COLO668 (cell line): ENCODE results near the gene SPTB.
A peak's percentile ranks its signal among the peaks of the same experiment; 100 is the strongest.

Experiments
- DNase-seq: peaks from one replicate; lab custom pipeline; 2025; ENCODE audit not compliant: unreplicated experiment; lab: John Stamatoyannopoulos, UW

The SPTB gene

GRCh38 chr14:64824471-64824870, 55.2 kb downstream of the SPTB start:
- no peak for DNase-seq

GRCh38 chr14:64823305-64823861, 56.3 kb downstream of the SPTB start:
- DNase-seq: peak; percentile 95

- no peak for DNase-seq
These were observed 58.1 kb downstream of the SPTB start for GRCh38 chr14:64821651-64822050.

- no peak for DNase-seq
These were observed 61.6 kb downstream of the SPTB start for GRCh38 chr14:64818151-64818550.

DNA sequence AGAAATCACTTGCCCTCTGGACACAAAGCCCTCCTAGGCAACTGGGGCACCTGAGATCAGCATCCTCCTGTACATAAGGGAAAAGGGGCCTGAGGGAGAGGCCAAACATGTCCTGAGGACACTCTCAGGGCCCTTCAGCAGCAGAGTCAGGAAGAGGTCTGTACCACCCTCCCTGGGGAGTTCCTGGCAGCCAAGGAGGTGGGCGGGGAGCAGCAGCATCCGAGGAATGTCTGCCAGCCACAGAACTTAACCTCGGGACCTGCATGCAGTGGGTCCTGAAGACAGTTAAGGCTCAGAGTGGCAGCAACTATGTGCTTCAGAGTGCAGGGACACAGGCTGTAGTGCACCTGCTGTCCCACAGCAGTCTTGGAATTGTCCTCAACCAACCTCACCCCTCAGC, 62.1 kb downstream of the SPTB start:
- no peak for DNase-seq

DNA sequence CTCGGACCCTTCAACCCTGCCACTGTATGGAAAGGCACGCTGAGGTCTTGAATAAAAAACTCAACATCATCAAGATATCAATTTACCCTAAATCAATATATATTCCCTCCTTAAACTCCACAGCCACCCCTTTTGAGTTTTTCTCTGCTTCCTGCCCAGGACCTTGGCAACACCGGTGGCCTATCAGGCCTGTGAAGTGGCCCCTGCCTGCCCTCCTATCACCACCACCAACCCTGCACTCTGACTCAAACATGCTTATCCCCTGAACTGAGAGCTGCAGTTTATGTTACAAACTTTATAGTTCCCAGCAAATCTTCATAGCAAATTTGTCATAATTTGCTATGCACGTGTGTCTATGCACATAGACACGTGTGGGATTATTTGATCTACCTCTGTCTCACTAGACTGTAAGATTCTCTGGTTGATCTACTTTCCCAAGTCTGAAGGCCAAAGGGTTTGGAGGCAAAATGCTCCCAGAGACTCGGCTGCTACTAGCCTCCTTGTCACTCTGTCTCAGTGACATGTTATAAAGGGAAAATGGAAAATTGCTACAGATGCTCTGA, 63.4 kb downstream of the SPTB start:
- no peak for DNase-seq

GRCh38 chr14:64815257-64815656, 64.5 kb downstream of the SPTB start:
- peak; percentile 78 for DNase-seq

- peak; percentile 96 for DNase-seq
These were observed 67.3 kb downstream of the SPTB start for GRCh38 chr14:64812412-64812811.

DNA sequence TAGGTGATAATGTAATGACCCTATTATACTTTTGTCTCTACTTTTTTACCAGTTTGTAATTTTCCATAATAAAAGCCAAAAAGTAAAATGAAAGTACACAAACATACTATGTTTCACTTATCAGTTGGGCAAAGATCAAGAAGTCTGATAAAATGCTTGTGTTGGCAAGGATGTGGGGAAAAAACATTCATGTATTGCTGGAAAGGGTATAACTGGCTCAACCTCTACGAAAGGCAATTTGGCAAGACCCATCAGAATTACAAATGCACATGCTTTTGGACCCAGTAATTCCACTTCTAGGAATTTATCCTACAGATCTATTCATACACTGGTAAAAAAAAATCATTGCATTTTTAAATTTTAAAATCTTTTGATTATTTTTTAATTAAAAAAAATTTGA, 68.0 kb downstream of the SPTB start:
- no peak for DNase-seq

- no peak for DNase-seq
These were observed 71.3 kb downstream of the SPTB start for GRCh38 chr14:64808449-64808848.

DNA sequence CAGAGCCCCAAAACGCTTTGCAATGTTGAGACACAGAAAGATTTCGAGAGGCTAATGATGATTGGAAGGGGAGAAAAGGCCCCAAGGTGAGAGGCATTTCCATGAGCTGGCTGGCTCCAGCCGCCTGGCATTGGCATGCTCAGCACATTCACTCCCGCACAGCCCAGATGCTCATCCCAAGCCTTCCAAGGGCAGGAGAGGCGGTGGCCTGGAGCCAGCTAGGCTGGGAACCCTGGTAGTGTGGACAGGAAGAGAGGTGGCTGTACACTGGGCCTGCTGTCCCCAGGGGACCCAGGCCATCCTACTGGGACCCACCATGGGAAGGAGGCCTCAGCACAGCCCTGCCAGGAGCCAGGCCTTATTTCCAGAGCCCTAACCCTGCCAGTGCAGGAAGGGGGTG, 72.2 kb downstream of the SPTB start:
- peak; percentile 31 for DNase-seq

DNA sequence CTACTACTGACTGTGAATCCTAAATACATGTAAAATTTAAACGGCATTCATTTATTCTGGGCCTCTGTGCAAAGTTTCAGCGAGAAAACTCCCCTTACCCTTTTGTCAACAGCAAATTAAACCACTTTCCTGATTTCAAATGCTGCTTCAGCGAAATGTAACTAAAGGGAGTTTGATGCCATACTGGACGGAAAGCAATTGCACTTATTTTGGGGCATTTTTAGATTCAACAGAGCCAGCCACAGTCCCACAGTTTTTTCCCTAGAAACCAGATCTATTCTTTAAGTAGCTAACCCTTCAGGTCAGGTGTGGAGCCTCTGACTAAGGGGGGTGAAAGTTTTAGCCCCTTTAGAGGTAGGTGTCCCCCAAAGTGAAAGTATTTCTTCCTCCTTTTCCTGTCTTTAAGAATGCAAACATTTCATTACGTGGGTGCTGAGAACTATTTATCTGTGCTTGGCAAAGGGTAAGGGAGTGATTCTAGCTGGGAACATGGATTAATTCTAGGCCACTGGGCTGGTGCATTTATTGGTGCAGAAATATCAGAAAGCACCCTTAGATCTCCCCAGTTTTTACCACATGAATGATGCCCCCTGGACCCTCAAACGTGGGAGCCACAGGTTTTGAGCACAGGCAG, 72.7 kb downstream of the SPTB start:
- DNase-seq: no peak

DNA sequence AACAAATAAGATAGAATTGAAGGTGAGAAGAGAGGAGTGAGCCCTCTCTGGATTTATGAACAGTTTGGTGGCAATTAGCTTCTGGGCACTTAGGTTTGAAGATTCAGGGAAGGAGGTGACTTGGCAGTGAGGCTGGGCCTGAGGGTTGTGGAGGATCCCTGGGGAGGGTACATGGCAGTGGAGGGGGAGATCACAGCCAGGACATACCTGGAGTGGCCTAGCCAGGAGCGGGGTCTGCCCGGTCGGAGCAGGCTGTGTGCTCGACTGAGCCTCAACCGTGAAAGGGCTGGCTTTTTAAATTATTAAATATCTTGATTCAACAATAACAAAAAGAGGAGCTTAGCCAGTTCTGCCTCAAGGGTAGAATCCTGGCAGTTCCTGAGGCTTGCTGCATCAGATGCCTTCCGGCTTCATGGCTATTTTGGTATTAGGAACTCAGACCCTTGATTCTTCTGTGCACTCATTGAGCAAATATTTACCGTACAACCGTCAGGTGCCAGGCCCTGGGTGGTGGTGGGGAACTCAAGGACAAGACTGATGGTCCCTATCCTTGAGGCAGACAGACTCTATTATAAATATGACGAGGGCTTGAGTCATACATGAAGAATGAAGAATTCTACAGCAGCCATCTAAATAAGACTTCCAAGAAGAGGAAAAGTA, 73.4 kb downstream of the SPTB start:
- peak; percentile 77 for DNase-seq

DNA sequence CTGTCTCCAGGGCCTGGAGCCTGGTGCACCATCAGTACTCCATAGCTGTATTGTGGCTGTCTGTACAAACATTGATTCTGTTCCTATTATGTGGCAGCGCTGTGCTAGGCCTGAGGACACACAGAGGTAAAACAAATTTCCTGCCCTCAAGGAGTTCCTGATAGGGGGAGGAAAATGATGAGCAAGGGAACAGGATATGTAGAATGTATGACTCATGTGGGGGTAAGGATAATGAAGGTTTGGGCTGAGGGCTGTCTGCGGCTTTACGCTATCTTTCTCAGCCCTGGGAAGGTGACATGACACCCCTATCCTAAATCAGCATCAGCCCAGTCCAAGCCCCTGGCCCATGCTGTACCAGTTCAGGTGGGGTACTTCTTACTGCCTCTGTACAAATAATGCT, 74.1 kb downstream of the SPTB start:
- DNase-seq: peak; percentile 49

DNA sequence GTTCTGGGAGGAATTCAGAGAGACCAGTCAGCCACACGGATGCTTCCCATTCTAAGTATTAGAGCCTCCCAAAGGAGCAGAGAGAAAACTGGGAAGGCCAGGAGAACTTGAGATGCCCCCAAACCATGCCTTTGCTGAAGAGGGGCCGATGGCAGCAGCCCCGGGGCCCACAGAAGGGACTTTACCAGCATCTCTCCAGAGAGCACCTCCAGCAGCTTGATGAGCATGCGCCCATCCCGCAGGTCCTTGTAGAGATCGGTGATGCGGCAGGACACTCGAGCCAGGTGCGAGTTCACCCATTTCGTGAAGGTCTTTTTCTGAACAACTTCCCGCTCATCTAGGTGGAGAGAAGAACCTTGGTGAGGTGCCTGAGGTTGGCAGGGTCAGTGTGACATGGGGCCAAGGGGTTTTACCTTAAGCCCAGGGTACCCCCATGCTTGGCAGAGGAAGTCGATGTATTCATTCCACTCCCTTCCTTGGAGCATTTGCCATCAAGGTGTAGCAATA, 74.9 kb downstream of the SPTB start:
- DNase-seq: no peak

- peak; percentile 55 for DNase-seq
These were observed 77.9 kb downstream of the SPTB start for GRCh38 chr14:64801800-64802199.

DNA sequence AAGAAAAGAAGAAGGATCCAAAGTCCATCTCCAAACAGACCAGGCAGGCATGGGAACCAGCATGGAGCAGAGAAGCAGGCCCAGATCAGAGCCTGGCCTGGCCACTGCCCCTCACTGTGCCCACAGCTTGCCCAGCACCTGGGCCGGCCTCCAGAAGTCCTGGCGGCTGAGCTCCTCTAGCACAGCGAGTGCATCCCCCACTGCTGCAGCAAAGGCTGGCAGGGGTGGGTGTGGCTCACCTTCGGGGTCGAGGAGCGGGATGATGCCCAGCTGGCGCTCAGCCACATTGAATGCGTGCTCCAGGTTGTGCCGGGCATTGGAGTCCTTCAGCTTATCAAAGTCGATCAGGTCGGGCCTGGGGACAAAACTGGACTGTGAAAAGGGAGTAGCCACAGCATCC, 78.7 kb downstream of the SPTB start:
- no peak for DNase-seq

DNA sequence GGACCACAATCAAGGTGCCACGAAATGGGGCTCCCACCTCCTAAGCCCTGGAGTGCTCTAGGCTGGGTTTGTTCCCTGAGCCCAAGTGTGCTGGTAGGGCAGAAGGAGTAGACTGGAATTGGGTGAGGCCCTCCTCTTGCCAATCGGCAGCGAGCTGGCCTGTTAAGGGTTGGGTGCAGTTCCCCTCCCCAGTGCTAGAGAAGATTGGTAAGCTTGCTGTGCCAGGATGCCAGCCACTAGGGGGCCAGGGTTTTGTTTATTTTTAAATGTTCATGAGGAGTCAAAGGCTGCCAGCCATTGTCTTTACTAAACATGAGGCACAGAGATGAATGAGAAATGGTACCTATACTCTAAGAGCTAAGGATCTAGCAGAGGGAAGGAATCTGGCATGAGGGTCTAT, 79.7 kb downstream of the SPTB start:
- peak; percentile 46 for DNase-seq

DNA sequence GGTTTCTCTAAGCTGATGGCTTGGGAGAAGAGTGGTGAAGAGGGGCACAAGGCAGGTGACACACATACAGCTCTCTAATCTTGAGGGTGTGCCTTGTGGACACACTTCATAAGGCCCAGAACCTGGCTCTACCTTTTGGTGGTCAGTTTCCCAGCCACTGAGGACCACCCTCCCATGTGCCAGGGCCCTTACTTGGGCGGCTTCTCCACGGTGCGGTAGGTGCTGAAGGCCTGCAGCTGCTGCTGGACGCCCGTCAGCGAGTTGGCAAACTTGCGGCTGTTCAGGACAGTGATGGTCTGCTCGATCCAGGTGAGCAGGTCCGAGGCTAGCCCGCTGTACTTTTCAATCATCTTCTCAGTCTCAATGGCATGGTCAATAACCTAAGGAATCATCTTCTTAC, 80.2 kb downstream of the SPTB start:
- DNase-seq: no peak

DNA sequence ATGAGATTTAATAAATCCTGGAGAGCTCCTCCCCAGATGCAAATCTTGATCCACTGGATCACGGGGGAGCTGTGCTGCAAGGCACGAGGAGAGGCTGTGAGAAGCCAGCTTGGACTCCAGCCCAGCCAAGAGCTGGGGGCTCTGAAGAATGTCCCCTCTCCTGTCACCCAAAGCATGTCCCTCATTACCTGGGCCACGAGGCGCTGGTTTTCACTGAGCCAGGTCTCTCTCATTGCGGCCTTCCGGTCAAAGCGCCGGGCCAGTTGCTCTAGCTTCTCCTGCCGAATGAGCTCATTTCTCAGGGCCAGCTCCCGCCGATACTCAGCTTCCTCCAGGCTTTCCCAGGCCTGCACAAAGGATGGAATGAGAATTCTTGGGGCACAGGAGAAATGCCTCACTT, 83.3 kb downstream of the SPTB start:
- no peak for DNase-seq

DNA sequence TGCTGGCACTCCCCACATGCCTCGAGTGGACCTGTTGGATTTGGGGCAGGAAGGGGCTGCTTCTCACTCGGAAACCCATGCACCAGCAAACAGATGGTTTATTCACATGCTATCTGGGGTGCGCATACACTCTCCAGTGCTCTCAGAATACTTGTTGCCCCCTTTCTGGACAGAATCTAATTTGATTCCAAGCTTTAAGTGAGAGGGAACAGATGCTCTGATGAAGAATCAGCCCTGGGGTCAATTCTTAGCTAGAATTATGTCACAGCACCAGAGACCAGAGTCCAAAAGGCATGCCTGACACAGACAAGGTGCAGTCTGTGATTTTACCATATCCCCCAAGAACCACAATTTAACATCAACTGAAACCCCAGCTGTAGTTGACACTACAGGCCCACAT, 83.8 kb downstream of the SPTB start:
- DNase-seq: no peak

- DNase-seq: no peak
These were observed 84.5 kb downstream of the SPTB start for GRCh38 chr14:64795211-64795610.
